Spinal cord (tissue), 10 donors: ENCODE data around the gene MYO7A. TPM values are rescaled to one million over a fixed set of nuclear protein-coding genes. Genes with fewer than 3 reads are reported as not detected.
A peak's percentile ranks its signal among the peaks of the same experiment; 100 is the strongest.

ENCODE experiments used
- DNase-seq, 6 donors: peaks; one replicate each; pipeline versions ENCODE4 v3.0.0 to v3.0.0-alpha.2; 2013 to 2015; ENCODE audit warnings: low spot score in 6 of 6, low read depth in 4 of 6
- H3K27ac ChIP-seq: one replicate; pipeline ENCODE4 v1.5.1; 2013; ENCODE audit warnings: low read depth, low read length, control low read depth
- H3K27me3 ChIP-seq: one replicate; pipeline ENCODE4 v1.6.1; 2013; ENCODE audit warnings: low read length; ENCODE audit not compliant: control insufficient read depth, insufficient read depth
- H3K36me3 ChIP-seq: one replicate; pipeline ENCODE4 v1.6.1; 2013; ENCODE audit warnings: low read length; ENCODE audit not compliant: control insufficient read depth, insufficient read depth
- H3K4me1 ChIP-seq: one replicate; pipeline ENCODE4 v1.6.1; 2013; ENCODE audit warnings: low read length; ENCODE audit not compliant: control insufficient read depth, insufficient read depth
- H3K4me3 ChIP-seq: one replicate; pipeline ENCODE4 v1.5.1; 2013; ENCODE audit warnings: low read depth, low read length, control low read depth
- H3K9me3 ChIP-seq: one replicate; pipeline ENCODE4 v1.6.1; 2013; ENCODE audit warnings: low read length; ENCODE audit not compliant: control insufficient read depth, insufficient read depth
- WGBS: methylation state at CpG from one replicate; pipeline ENCODE4 v1.1.5; 2013; ENCODE audit warnings: missing lambda C conversion rate; ENCODE audit not compliant: insufficient coverage; 5-methylcytosine and 5-hydroxymethylcytosine counted together
- polyA plus RNA-seq, 2 donors: library from polyadenylated mRNA; unstranded; fragments of 120-200 nt; gene quantifications; one replicate each; pipeline ENCODE4 v1.2.1, GENCODE V29; 2013; ENCODE audit not compliant: insufficient read length in 2 of 2
- total RNA-seq, 2 donors: library from RNA; depleted of rRNA in 1 of 2; stranded (reverse); fragments of 120-200 nt in 1 of 2; fragments of >200 nt in 1 of 2; gene quantifications; one replicate each; pipeline versions ENCODE4 v1.2.3 to v1.2.4, GENCODE V29; 2013 to 2014
- donor health status: healthy.

The MYO7A gene
- total and polyA plus RNA-seq, 4 donors, result 3.0 to 6.0 (median 4.2) TPM

GRCh38 chr11:77186302-77186701 is 58.3 kb downstream of the MYO7A start:
- Histone ChIP-seq H3K27me3 (no peaks in the 10 kb centered on the region), H3K36me3 (peaks cover 4% of the 10 kb centered on the region), H3K4me1 (peaks cover 23% of the 10 kb centered on the region), H3K27ac (no peak overlapping the region), H3K4me3 (no peak overlapping the region), H3K9me3 (no peaks in the 10 kb centered on the region)
- WGBS, result no CpG with 5 or more reads among the region's 1 CpG
- no peak for DNase-seq

GRCh38 chr11:77187111-77187750 is 59.2 kb downstream of the MYO7A start:
- peaks cover 3% of the 10 kb centered on the region for H3K36me3 ChIP-seq
- 95% methylated on average over 2 of the region's 9 CpGs for WGBS
- H3K9me3 ChIP-seq, result no peaks in the 10 kb centered on the region
- no peak overlapping the region for H3K27ac ChIP-seq
- peaks cover 27% of the 10 kb centered on the region for H3K4me1 ChIP-seq
- no peak for DNase-seq
- H3K27me3 ChIP-seq, result no peaks in the 10 kb centered on the region
- no peak overlapping the region for H3K4me3 ChIP-seq

DNA sequence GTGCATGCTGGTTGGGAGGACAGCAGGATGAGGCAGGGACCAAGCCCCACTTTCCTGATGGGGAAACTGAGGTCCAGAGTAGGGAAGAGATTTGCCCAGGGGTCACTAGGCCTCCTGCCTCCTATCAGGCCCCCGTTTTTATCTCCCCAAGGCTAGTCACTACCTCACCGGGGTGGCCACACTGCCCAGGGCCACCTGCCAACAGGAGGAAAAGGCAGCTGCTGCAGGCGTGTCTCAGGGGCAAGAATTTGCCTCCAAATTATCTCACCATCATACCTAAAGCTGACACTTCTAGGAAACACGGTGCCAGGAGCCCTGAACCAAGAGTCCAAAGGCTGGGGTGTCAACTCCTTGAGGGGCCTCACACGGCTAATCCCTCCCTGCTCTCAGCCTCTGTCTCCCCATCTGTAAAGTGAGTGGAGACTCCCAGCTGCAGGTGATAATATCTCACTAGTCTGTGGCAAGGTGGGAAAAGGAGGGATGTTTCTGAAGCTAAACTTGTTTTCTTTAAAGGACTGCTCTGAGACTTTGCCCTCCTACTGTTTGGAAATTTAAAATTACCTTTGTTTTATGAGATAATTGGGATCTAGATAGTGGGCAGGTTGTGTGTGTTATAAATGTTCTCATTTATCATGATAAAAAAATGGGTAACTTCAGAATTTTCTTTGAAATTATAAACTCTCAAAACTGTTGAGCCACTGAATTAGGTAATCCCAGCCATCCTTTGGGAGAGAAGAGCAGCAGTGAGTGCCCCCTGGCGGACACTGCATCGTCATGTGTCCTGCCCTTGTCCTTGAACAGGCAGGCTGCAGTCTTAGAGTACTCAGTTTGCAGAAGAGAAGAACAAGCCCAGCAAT is 60.0 kb downstream of the MYO7A start:
- peaks cover 3% of the 10 kb centered on the region for H3K36me3 ChIP-seq
- peak; percentile 38 to 90 (median 68) for DNase-seq
- H3K27me3 ChIP-seq, result no peaks in the 10 kb centered on the region
- peaks cover 20% of the 10 kb centered on the region for H3K4me1 ChIP-seq
- H3K4me3 ChIP-seq, result no peak overlapping the region
- H3K9me3 ChIP-seq, result no peaks in the 10 kb centered on the region
- WGBS, result 66% methylated on average over 6 of the region's 7 CpGs
- no peak overlapping the region for H3K27ac ChIP-seq

- no peak overlapping the region for H3K27ac ChIP-seq
- DNase-seq, result no peak
- H3K4me3 ChIP-seq, result no peak overlapping the region
- H3K9me3 ChIP-seq, result no peaks in the 10 kb centered on the region
- H3K36me3 ChIP-seq, result peaks cover 3% of the 10 kb centered on the region
- H3K27me3 ChIP-seq, result no peaks in the 10 kb centered on the region
- peaks cover 11% of the 10 kb centered on the region for H3K4me1 ChIP-seq
- WGBS, result 77% methylated on average over 14 of the region's 18 CpGs
Observed at GRCh38 chr11:77188633-77189491, 60.8 kb downstream of the MYO7A start.

DNA sequence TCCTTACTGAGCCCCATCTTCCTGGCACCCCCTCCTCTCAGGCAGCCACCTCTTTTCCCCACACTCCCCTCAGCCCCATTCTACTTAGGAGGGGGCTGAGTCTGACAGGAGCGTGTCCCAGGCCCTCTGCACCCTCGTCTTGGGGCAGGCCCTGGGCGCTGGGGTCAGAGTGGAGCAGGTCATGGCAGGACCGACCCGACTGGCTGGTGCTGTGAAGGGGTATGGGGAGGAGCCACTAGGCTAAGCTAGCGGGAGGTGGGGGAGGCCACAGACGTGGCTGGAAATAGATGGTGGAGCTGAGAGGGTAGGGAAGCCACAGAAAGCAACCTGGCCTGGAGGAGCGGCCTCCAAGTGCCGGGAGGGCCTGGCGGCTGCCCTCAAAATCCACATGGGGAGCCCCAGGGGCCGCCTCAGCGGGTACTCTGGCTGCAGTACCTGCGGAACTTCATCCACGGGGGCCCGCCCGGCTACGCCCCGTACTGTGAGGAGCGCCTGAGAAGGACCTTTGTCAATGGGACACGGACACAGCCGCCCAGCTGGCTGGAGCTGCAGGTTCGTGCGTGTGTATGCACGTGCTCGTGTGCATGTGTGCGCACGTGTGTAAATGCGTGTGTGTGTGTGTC is 61.7 kb downstream of the MYO7A start:
- Histone ChIP-seq H3K27ac (no peak overlapping the region), H3K36me3 (peaks cover 3% of the 10 kb centered on the region), H3K4me1 (peaks cover 7% of the 10 kb centered on the region), H3K9me3 (no peaks in the 10 kb centered on the region), H3K4me3 (no peak overlapping the region), H3K27me3 (no peaks in the 10 kb centered on the region)
- DNase-seq, result no peak
- WGBS, result 90% methylated on average over 27 of the region's 28 CpGs

DNA sequence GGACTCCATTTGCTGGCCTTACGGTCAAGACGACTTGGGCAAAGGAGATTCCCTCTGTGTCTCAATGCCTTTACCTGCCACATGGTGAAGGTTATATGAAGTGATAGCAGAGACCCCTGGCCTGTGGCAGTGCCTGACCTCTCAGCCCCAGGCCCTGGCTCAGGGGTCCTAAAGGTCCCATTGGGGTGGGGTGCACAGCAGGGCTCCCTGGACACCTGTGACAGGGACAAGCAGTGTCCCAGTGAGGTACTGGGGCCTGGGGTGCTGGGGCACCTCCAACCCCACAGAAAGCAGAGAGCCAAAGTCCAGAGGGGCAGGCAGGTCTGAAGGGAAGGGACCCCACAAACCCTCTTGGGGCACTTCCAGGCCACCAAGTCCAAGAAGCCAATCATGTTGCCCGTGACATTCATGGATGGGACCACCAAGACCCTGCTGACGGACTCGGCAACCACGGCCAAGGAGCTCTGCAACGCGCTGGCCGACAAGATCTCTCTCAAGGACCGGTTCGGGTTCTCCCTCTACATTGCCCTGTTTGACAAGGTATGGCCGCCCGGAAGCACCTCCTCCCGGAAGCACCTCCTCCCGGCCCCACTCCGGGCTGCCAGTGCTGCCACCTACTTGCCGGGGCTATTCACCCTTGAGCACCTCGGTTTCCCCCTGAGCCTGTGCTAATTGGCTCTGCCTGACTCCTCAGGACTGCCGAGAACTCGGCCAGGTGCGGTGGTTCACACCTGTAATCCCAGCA is 62.5 kb downstream of the MYO7A start:
- Histone ChIP-seq H3K27ac (no peak overlapping the region), H3K4me1 (peaks cover 7% of the 10 kb centered on the region), H3K4me3 (no peak overlapping the region), H3K9me3 (no peaks in the 10 kb centered on the region), H3K36me3 (peaks cover 3% of the 10 kb centered on the region), H3K27me3 (no peaks in the 10 kb centered on the region)
- WGBS, result 94% methylated on average over 19 of the region's 21 CpGs
- DNase-seq, result no peak

DNA sequence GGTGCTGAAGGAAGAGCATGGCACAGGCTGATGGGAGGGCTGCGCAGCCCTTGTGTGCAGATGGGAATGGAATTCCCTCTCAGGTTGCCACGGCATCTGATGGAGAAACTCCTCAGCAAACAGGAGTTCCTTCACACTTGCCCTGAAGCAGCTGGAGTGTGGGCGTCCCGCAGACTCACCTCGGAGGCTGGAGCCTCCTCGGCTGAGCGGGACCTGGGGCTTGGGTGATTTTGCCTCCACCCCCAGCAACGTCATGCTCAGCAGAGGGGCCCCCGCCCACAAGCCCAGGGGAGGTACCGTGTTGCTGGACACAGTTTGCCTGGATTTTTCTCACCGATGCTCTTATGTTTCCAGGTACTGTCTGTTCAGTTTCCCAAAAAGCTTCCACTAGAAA is 63.4 kb downstream of the MYO7A start:
- peaks cover 3% of the 10 kb centered on the region for H3K36me3 ChIP-seq
- DNase-seq, result no peak
- no peak overlapping the region for H3K4me3 ChIP-seq
- 80% methylated on average over 11 of the region's 11 CpGs for WGBS
- H3K4me1 ChIP-seq, result peaks cover 7% of the 10 kb centered on the region
- no peak overlapping the region for H3K27ac ChIP-seq
- no peaks in the 10 kb centered on the region for H3K9me3 ChIP-seq
- H3K27me3 ChIP-seq, result no peaks in the 10 kb centered on the region

DNA sequence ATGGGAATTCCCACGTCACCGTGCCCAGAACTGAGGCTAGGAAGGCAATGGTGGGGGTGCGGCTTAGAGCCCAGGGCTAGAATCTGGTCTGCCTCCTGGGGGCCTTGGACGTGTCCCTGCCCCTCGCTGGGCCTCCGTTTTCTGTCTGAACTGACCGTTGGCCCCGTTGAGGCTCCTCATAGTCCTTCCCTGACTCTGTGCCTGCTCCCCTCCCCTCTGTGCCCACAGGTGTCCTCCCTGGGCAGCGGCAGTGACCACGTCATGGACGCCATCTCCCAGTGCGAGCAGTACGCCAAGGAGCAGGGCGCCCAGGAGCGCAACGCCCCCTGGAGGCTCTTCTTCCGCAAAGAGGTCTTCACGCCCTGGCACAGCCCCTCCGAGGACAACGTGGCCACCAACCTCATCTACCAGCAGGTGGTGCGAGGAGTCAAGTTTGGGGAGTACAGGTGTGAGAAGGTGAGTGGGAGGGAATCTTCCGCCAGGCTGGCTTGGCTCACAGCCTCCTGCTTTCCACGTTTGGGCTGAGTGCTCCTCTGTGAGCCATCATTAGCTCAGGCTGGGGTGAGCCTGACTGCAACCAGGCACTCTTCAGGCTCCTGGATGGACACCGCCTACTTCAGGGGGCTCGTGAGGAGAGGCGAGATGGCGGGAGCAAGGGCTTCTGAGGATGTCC is 63.9 kb downstream of the MYO7A start:
- H3K4me1 ChIP-seq, result peaks cover 7% of the 10 kb centered on the region
- no peak overlapping the region for H3K27ac ChIP-seq
- no peak overlapping the region for H3K4me3 ChIP-seq
- peaks cover 3% of the 10 kb centered on the region for H3K36me3 ChIP-seq
- WGBS, result 60% methylated on average over 26 of the region's 27 CpGs
- H3K27me3 ChIP-seq, result no peaks in the 10 kb centered on the region
- DNase-seq, result peak in 1 of 6 donors; percentile 54
- H3K9me3 ChIP-seq, result no peaks in the 10 kb centered on the region
